Panc1 (cell line): ENCODE measurements around the gene UNC13A. TPM values are rescaled to one million over a fixed set of nuclear protein-coding genes. Genes with fewer than 3 reads are reported as not detected.

Experiments used
- ATAC-seq: fragments of 200-7000 bp; cut with Tn5 transposase; 2 replicates; pipeline ENCODE4 v1.9.1; 2020; ENCODE audit warnings: mild to moderate bottlenecking, moderate library complexity
- BruUV-seq: library from RNA; stranded (reverse); fragments of 400-500 nt; replicated peaks from 2 replicates; lab custom pipeline; 2021; lab: Mats Ljungman, UMichigan
- CTCF ChIA-PET: fragments of 300-600 bp; sonication (Branson Sonifier 250); formaldehyde crosslinking; loops from one replicate; lab custom pipeline; 2022; ENCODE audit warnings: antibody characterized with exemption; lab: Charles Lee
- POLR2A ChIA-PET: fragments of 300-600 bp; sonication (Branson Sonifier 250); formaldehyde crosslinking; loops from one replicate; lab custom pipeline; 2022; ENCODE audit warnings: antibody characterized with exemption; lab: Charles Lee
- DNase-seq: peaks from one replicate; pipeline ENCODE4 v3.0.0-alpha.2; 2010; ENCODE audit warnings: low read depth, low spot score
- H3K27ac ChIP-seq: 2 replicates; pipeline ENCODE4 v1.5.1; 2011; ENCODE audit warnings: mild to moderate bottlenecking, low read length, inconsistent platforms
- H3K27me3 ChIP-seq: fragments of 200-500 bp; sonication (Bioruptor generic); 2 replicates; pipeline ENCODE4 v1.6.0; 2014; ENCODE audit warnings: low read length, inconsistent platforms; ENCODE audit not compliant: control insufficient read depth, insufficient read depth
- H3K36me3 ChIP-seq: fragments of 200-500 bp; sonication (Bioruptor generic); 2 replicates; pipeline ENCODE4 v1.5.1; 2014; ENCODE audit warnings: inconsistent platforms, mild to moderate bottlenecking, low read length, moderate library complexity; ENCODE audit not compliant: control insufficient read depth, insufficient read depth
- H3K4me1 ChIP-seq: 2 replicates; pipeline ENCODE4 v1.5.1; 2011; ENCODE audit warnings: inconsistent platforms, mild to moderate bottlenecking, low read length, moderate library complexity; ENCODE audit not compliant: control insufficient read depth, insufficient read depth
- H3K4me3 ChIP-seq, 2 experiments: 2 replicates each; pipeline ENCODE4 v1.5.1; 2011 to 2012; ENCODE audit warnings: low read depth in 2 of 2, low read length in 2 of 2, mild to moderate bottlenecking in 2 of 2, inconsistent platforms in 1 of 2, moderate library complexity in 1 of 2
- H3K9me3 ChIP-seq: fragments of 200-500 bp; sonication (Bioruptor generic); 2 replicates; pipeline ENCODE4 v1.5.1; 2014; ENCODE audit warnings: low read depth, mild to moderate bottlenecking, inconsistent platforms, low read length, moderate library complexity; ENCODE audit not compliant: control insufficient read depth, insufficient read depth
- POLR2AphosphoS5 ChIP-seq: IDR thresholded peaks from 2 replicates; pipeline ENCODE4 v1.6.1; 2012; ENCODE audit warnings: mild to moderate bottlenecking, low read depth, low read length, moderate library complexity
- SIN3A ChIP-seq: IDR thresholded peaks from 2 replicates; pipeline ENCODE4 v1.6.1; 2012; ENCODE audit warnings: low read depth, mild to moderate bottlenecking, low read length, moderate library complexity, borderline replicate concordance; ENCODE audit not compliant: insufficient read depth
- TCF7L2 ChIP-seq: IDR thresholded peaks from 2 replicates; pipeline ENCODE4 v1.6.1; 2011; ENCODE audit warnings: mild to moderate bottlenecking, low read depth, low read length, inconsistent platforms
- in situ Hi-C: cut with HindIII; loops from 2 replicates; pipeline ENCODE4 v1.10.0; 2016; ENCODE audit warnings: low sequenced_read_pairs, low pct_unique_long_range_greater_than_20kb
- intact Hi-C: fragments of 100-400 bp; cut with micrococcal nuclease; formaldehyde crosslinking; loops from one replicate; pipeline ENCODE4 v1.10.0; 2022; ENCODE audit not compliant: unreplicated experiment
- total RNA-seq: library from RNA; stranded (reverse); gene quantifications from one replicate; pipeline ENCODE4 v1.2.1, GENCODE V29; 2021; ENCODE audit not compliant: unreplicated experiment
- TF ChIP-seq, protein P1 (sequence below), 2 experiments: IDR thresholded peaks; 2 replicates each; pipeline ENCODE4 v1.6.1; 2011 to 2012; ENCODE audit warnings: low read depth in 2 of 2, control low read depth in 1 of 2, low read length in 1 of 2, mild to moderate bottlenecking in 1 of 2, moderate library complexity in 1 of 2; ENCODE audit not compliant: insufficient read depth in 1 of 2
- TF ChIP-seq, protein P2 (sequence below): fragments of 450-650 bp; IDR thresholded peaks from 2 replicates; pipeline ENCODE4 v1.5.1; 2017; ENCODE audit warnings: mild to moderate bottlenecking

UNC13A gene
- total RNA-seq, 1 experiment from 2014 or later, result 0.46 TPM

DNA sequence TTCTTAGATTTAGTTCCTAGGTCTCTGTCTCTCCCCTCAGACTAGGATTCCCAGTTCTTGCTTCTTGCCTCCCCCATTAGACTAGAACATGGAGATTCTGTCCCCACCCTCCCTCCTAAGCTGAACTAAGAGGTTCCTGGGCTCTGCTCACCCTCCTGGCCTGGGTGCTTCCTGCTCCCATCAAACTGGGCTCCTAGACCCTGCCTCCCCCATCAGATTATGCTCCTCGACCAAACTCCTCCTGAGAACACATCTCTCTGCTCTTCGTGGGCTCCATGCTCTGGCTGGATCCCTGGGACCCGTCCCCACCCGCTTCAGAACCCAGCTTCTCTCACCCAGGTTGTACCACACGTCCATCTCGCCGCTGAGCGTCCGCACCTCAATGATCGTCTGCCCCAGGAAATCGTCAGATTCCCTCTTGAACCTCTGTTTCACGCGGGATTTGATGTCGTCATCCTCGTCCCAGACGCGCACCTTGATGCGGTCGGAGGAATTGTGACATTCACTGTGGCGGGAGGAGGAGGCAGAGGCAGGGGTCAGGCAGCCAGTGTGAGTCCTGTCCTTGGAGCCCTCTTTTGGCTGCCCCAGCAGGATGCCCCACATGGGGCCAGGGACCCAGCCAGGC is 42.7 kb downstream of the UNC13A start:
- BruUV-seq, result no TSS peak
- CTCF ChIA-PET, result no interaction called here
- intact Hi-C loops, result no loop called here

GRCh38 chr19:17642656-17643055 is 45.5 kb downstream of the UNC13A start:
- peaks cover 2% of the 10 kb centered on the region; the same call in 1 of the 2 replicates for H3K27me3 ChIP-seq
- no peak for ATAC-seq
- BruUV-seq, result no TSS peak
- H3K4me3 ChIP-seq, result no peak overlapping the region
- CTCF ChIA-PET, result no interaction called here
- H3K36me3 ChIP-seq, result no peaks in the 10 kb centered on the region
- no peaks in the 10 kb centered on the region for H3K4me1 ChIP-seq
- no peak for TF ChIP-seq TCF7L2
- TF ChIP-seq, protein P1, sequence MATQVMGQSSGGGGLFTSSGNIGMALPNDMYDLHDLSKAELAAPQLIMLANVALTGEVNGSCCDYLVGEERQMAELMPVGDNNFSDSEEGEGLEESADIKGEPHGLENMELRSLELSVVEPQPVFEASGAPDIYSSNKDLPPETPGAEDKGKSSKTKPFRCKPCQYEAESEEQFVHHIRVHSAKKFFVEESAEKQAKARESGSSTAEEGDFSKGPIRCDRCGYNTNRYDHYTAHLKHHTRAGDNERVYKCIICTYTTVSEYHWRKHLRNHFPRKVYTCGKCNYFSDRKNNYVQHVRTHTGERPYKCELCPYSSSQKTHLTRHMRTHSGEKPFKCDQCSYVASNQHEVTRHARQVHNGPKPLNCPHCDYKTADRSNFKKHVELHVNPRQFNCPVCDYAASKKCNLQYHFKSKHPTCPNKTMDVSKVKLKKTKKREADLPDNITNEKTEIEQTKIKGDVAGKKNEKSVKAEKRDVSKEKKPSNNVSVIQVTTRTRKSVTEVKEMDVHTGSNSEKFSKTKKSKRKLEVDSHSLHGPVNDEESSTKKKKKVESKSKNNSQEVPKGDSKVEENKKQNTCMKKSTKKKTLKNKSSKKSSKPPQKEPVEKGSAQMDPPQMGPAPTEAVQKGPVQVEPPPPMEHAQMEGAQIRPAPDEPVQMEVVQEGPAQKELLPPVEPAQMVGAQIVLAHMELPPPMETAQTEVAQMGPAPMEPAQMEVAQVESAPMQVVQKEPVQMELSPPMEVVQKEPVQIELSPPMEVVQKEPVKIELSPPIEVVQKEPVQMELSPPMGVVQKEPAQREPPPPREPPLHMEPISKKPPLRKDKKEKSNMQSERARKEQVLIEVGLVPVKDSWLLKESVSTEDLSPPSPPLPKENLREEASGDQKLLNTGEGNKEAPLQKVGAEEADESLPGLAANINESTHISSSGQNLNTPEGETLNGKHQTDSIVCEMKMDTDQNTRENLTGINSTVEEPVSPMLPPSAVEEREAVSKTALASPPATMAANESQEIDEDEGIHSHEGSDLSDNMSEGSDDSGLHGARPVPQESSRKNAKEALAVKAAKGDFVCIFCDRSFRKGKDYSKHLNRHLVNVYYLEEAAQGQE (IDR thresholded peaks at IDR 0.05; ENCODE audit: insufficient read depth in 1 of 2, low read depth in 2 of 2, low read length in 1 of 2), result no peak
- no peak for TF ChIP-seq SIN3A
- no peak for TF ChIP-seq POLR2AphosphoS5
- TF ChIP-seq, protein P2, sequence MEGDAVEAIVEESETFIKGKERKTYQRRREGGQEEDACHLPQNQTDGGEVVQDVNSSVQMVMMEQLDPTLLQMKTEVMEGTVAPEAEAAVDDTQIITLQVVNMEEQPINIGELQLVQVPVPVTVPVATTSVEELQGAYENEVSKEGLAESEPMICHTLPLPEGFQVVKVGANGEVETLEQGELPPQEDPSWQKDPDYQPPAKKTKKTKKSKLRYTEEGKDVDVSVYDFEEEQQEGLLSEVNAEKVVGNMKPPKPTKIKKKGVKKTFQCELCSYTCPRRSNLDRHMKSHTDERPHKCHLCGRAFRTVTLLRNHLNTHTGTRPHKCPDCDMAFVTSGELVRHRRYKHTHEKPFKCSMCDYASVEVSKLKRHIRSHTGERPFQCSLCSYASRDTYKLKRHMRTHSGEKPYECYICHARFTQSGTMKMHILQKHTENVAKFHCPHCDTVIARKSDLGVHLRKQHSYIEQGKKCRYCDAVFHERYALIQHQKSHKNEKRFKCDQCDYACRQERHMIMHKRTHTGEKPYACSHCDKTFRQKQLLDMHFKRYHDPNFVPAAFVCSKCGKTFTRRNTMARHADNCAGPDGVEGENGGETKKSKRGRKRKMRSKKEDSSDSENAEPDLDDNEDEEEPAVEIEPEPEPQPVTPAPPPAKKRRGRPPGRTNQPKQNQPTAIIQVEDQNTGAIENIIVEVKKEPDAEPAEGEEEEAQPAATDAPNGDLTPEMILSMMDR, result no peak
- DNase-seq, result no peak
- in situ Hi-C loops (no loop called here), intact Hi-C loops (no loop called here)
- H3K9me3 ChIP-seq, result no peaks in the 10 kb centered on the region
- POLR2A ChIA-PET, result no interaction called here
- H3K27ac ChIP-seq, result no peak overlapping the region

More for the DNA sequence above, 42.7 kb downstream of the UNC13A start:
- no peaks in the 10 kb centered on the region for H3K4me1 ChIP-seq
- no peaks in the 10 kb centered on the region for H3K36me3 ChIP-seq
- ATAC-seq, result no peak
- DNase-seq, result no peak
- POLR2A ChIA-PET, result no interaction called here
- no peak overlapping the region for H3K27ac ChIP-seq
- no peak overlapping the region for H3K4me3 ChIP-seq
- in situ Hi-C loops, result no loop called here
- no peaks in the 10 kb centered on the region; the same call in 1 of the 2 replicates for H3K27me3 ChIP-seq
- no peaks in the 10 kb centered on the region for H3K9me3 ChIP-seq
- TF ChIP-seq, protein P1 (IDR thresholded peaks at IDR 0.05; ENCODE audit: insufficient read depth in 1 of 2, low read depth in 2 of 2, low read length in 1 of 2), result no peak
- TF ChIP-seq SIN3A, result no peak
- TF ChIP-seq, protein P2, result no peak
- TF ChIP-seq POLR2AphosphoS5, result no peak
- no peak for TF ChIP-seq TCF7L2
